ENCODE measurements around the gene RBMS1.

The RBMS1 gene

GRCh38 chr2:160324917-160325316 is 168.7 kb downstream of the RBMS1 start:
- DNase-seq: no peak

GRCh38 chr2:160324161-160324800 is 169.3 kb downstream of the RBMS1 start:
- DNase-seq: peak; percentile 33

DNA sequence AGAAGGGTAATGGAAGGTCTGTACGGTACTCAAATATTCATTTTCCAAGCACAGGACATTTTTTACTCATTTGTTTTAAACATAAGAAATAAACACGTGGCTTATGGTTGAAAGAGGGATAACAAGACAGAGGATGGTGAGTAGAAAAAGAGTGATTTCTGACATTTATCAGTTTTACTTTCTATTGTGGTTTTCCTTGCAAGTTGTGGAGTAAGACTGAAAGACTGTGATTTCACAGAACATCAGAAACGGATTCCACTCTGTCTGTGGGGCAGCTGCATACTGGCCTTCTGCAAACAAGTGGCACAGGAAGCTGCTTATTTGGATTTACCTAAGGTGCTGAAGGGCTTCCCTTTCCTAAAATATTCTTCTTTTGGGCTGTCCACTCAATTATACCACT is 171.3 kb downstream of the RBMS1 start:
- no peak for DNase-seq

- no peak for DNase-seq
These were observed 172.6 kb downstream of the RBMS1 start for GRCh38 chr2:160321006-160321405.

- no peak for DNase-seq
These were observed 173.9 kb downstream of the RBMS1 start for GRCh38 chr2:160319700-160320099.

GRCh38 chr2:160318218-160318617 is 175.4 kb downstream of the RBMS1 start:
- no peak for DNase-seq

DNA sequence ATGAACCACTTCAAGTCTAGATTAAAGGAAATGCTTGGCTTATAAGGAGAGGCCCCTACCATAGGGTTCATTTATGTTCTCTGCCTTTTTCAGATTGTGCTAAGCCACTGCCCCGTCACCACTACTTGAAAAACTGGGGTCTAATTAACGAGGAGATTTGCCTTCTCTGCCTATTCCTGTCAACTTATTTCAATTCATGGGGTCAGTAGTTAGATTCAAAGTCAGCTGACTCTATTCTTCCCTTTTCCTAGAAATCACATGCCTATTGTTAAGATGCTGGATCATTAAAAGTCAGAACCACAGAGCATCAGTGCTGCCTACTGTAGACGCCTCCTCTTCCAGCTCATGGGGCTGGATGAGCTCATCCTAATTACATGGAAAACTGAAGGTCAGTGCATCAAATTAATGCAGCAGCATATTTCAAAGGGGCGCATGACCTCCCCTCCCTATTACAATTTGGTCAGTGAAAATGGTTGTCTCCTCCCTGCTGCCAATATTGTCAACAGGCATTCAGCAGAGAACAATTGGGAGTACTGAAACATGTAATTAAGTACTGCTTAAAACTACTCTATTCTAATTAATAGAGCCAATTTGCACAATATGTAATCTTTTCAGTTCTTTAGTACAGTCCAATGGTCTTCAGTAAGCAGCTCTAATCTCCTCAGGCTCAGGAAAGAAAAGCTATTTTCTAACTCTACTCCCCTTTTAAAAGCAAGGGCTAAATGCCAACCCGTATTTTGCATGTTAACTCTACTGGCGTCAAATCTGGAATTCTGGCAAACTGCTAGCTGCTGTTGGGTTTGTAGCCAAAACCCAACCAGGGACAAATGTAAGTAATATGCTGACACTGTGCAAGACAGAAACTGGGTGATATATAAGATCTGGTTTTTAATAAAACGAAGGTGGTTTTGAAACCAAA is 176.2 kb downstream of the RBMS1 start:
- no peak for DNase-seq

GRCh38 chr2:160315337-160315736 is 178.3 kb downstream of the RBMS1 start:
- DNase-seq: no peak

DNA sequence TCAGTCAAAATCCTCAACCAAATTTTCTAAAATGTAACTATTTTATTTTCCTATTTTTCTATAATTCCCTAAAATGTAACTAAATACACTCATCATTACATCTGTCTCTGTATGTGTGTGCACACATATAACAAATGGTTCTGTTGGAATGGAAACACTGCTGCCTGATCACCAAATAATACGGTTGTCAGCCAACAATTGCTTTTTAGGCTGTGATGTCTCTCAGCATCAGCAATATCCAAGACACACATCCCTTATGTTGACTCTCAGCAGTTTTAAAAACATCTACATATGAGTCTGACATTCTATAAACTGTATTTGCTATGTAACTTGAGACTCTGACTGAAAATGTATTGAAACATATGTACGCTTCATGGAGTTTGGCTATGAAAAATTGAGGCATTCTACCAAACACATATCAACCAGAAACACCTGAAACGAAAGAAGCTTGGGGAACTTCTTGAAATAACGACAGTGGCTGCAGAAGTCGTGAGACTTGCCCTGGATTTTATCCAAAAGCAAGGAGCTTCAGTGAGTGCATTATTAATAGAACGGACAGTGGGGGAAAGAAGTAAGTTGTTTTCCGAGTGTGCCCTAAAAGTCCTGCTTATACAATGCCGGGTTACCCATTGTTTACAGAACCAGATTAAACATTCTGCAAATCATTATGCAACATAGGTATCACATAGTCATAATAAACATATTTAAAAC is 183.3 kb downstream of the RBMS1 start:
- no peak for DNase-seq

- no peak for DNase-seq
These were observed 184.0 kb downstream of the RBMS1 start for GRCh38 chr2:160309585-160309984.

- no peak for DNase-seq
These were observed 184.7 kb downstream of the RBMS1 start for GRCh38 chr2:160308915-160309314.

- no peak for DNase-seq
These were observed 185.1 kb downstream of the RBMS1 start for GRCh38 chr2:160308476-160308875.

DNA sequence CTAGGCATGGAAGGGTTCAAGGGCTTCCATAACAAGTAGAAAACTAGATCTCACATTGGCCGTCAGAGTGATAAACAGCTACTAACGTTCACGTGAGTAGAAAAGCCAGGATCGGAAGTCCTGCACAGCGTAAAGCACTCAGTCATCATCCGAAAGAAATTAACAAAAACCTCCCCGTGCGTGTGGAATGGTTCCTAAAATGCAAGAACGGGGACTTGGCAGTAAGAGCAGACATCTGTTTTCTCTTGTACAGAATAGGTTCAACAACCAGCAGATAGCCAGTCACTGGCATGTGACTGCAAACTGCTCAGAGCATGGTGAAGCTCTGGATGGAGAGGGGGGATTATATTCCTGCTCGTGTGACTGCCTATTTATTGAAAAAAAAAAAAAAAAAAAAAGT is 186.6 kb downstream of the RBMS1 start:
- DNase-seq: no peak

DNA sequence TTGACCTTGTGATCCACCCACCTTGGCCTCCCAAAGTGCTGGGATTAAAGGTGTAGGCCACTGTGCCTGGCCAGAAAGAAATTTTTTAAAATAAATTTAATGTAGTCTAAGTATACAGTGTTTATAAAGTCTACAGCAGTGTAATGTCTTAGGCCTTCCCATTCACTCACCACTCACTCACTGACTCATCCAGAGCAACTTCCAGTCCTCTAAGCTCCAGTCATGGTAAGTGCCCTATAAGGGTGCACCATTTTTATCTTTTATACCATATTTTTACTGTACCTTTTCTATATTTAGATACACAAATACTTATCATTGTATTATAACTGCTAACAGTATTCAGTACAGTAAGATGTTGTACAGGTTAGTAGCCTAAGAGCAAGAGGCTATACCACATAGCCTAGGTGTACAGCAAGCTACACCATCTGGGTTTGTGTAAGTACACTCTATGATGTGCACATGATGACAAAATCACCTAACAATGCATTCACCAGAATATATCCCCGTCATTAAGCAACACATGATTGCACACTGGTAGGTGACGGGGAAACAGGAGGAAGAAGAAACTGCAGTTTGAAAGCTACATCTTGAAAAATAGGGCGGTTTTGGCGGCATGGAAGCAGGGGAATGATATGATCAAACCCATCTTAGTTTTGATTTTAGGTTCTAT is 188.4 kb downstream of the RBMS1 start:
- DNase-seq: no peak

DNA sequence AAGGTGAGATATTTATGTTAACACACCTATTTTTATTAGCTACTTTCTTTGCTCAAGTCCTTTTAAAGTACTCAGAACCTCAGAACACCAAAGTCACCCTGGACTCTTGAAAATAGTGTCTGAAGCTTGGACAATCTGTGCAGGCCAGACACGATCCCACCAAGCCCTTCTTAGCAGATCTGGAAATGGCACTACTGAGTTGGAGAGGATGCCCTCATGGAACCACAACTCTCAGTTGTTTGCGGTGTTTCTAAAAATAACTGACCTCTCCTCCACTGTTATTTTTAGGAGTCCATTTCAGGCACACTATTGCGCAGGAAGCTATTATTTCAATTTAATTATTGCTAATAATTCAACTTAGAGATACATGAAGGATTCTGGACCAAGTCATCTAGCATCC is 190.1 kb downstream of the RBMS1 start:
- DNase-seq: no peak

GRCh38 chr2:160303076-160303475 is 190.5 kb downstream of the RBMS1 start:
- DNase-seq: no peak

GRCh38 chr2:160301420-160301819 is 192.2 kb downstream of the RBMS1 start:
- DNase-seq: no peak

DNA sequence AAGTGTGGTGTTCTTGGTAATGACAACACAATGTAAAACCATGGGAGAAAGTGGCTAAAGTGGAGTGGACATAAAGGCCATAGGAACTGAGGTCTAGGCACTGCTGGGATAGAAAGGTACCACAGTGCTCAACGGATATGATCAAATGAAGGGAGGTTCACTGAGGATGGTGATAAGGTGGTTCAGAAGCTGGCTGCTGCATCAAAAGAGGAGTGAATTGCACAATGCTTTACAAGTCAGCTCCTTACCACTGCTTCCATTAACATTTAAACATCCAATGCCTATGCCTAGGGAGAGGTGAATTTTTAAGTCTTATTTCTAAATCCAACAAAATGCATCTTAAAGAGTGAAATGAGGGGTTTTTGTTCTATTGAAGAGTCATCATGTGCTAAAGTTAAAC is 193.4 kb downstream of the RBMS1 start:
- no peak for DNase-seq

GRCh38 chr2:160299540-160299939 is 194.1 kb downstream of the RBMS1 start:
- no peak for DNase-seq

DNA sequence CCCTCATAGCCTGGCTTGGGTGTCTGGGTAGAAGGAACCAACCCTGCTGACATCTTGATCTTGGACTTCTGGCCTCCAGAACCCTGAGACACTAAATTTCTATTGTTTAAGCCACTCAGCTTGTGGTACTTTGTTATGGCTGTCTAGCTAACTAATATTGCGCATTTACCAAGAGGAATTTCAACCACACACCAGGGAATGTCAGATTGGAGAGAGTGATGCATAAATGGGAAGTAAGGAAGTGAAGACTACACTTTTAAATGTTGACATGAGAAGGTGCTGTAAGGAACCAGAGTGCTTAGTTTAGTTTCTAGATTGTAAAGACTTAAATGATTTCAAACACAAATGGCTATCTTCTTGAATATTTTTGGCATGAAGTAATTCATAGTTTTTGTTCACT is 194.6 kb downstream of the RBMS1 start:
- DNase-seq: no peak

DNA sequence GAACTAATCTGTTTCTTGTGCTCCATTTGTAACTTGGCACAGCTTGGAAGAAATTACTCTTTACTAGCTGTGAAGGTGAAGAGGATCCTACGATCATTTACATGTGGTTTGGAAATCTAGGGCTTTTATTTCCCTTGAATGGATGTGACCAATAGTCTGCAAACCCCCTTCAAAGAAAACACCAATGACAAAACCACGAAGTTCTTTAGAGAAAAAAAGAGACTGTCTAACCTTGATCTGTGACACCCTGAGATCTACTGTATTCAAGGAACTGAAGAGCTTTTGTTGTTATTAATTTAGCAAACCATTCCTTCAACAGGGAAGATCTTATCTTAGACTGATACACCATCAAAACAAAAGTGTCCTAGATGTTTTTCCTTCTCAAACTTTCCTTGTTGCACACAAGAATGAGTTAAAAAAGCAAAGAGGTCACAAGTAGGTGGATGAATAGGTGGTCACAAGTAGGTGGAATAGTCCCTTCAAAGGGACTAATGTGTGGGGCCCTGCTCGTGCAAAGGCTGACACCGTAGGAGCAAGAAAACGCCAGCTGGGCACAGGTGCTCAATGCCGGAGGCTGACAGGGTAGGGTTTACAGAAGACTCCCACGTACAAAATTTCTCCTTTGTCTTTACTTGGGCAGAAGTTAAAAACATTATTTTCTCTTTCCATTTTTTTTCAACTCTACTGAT is 197.9 kb downstream of the RBMS1 start:
- no peak for DNase-seq

GRCh38 chr2:160294889-160295288 is 198.7 kb downstream of the RBMS1 start:
- DNase-seq: no peak
